Smooth muscle cell (in vitro differentiated cells): ENCODE results near the gene SERTAD1. TPM values are rescaled to one million over a fixed set of nuclear protein-coding genes. Genes with fewer than 3 reads are reported as not detected.
A peak's percentile ranks its signal among the peaks of the same experiment; 100 is the strongest.

Experiments
- DNase-seq: peaks from one replicate; lab custom pipeline; 2025; ENCODE audit not compliant: unreplicated experiment; lab: John Stamatoyannopoulos, UW
- H2AFZ ChIP-seq: fragments of 200-600 bp; sonication (generic); 2 replicates; pipeline ENCODE4 v1.6.0; 2016; ENCODE audit warnings: antibody characterized with exemption, low read depth, mild to moderate bottlenecking
- H3F3A ChIP-seq: fragments of 200-600 bp; sonication (generic); 2 replicates; pipeline ENCODE4 v1.6.0; 2017; ENCODE audit warnings: antibody characterized with exemption, low read depth
- H3K27ac ChIP-seq: fragments of 200-600 bp; sonication (generic); 2 replicates; pipeline ENCODE4 v1.5.1; 2016; ENCODE audit warnings: low read depth, mild to moderate bottlenecking
- H3K27me3 ChIP-seq: fragments of 200-600 bp; sonication (generic); 2 replicates; pipeline ENCODE4 v1.6.1; 2016; ENCODE audit warnings: low read depth, mild to moderate bottlenecking
- H3K36me3 ChIP-seq: fragments of 200-600 bp; sonication (generic); 2 replicates; pipeline ENCODE4 v1.5.1; 2016; ENCODE audit warnings: low read depth
- H3K4me1 ChIP-seq: fragments of 200-600 bp; sonication (generic); 2 replicates; pipeline ENCODE4 v1.5.1; 2016; ENCODE audit warnings: low read depth
- H3K4me2 ChIP-seq: fragments of 200-600 bp; sonication (generic); 2 replicates; pipeline ENCODE4 v1.6.0; 2016; ENCODE audit warnings: mild to moderate bottlenecking
- H3K4me3 ChIP-seq: fragments of 200-600 bp; sonication (generic); 2 replicates; pipeline ENCODE4 v1.5.1; 2016; ENCODE audit warnings: mild to moderate bottlenecking
- H3K79me2 ChIP-seq: fragments of 200-600 bp; sonication (generic); 2 replicates; pipeline ENCODE4 v1.6.0; 2016; ENCODE audit warnings: low read depth, mild to moderate bottlenecking
- H3K9ac ChIP-seq: fragments of 200-600 bp; sonication (generic); 2 replicates; pipeline ENCODE4 v1.6.0; 2016; ENCODE audit warnings: low read depth
- H3K9me3 ChIP-seq: fragments of 200-600 bp; sonication (generic); replicated peaks from 2 replicates; pipeline ENCODE4 v1.5.1; 2016; ENCODE audit warnings: low read depth
- H4K20me1 ChIP-seq: fragments of 200-600 bp; sonication (generic); 2 replicates; pipeline ENCODE4 v1.6.0; 2016; ENCODE audit warnings: low read depth
- WGBS: methylation state at CpG from one replicate; pipeline ENCODE4 v1.1.7; 2016; ENCODE audit warnings: low lambda C conversion rate; 5-methylcytosine and 5-hydroxymethylcytosine counted together
- polyA plus RNA-seq: library from polyadenylated mRNA; unstranded; fragments of >200 nt; fragmentation: Nextera tagmentation; extraction: Ambion mirVana; gene quantifications from 2 replicates; pipeline ENCODE4 v1.2.1, GENCODE V29; 2016
- total RNA-seq: library from RNA; depleted of rRNA; stranded (reverse); fragments of >200 nt; gene quantifications from 2 replicates; pipeline ENCODE4 v1.2.3, GENCODE V29; 2014
- TF ChIP-seq, protein P1 (sequence below): fragments of 200-600 bp; sonication (generic); IDR thresholded peaks from 2 replicates; pipeline ENCODE4 v1.5.1; 2017; ENCODE audit warnings: borderline replicate concordance, mild to moderate bottlenecking, antibody characterized with exemption; ENCODE audit not compliant: insufficient read depth, poor library complexity, severe bottlenecking

The SERTAD1 gene, protein sequence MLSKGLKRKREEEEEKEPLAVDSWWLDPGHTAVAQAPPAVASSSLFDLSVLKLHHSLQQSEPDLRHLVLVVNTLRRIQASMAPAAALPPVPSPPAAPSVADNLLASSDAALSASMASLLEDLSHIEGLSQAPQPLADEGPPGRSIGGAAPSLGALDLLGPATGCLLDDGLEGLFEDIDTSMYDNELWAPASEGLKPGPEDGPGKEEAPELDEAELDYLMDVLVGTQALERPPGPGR
- total RNA-seq (44.0 and 44.9 TPM in 2 replicates), polyA plus RNA-seq (67.1 and 67.2 TPM in 2 replicates)

DNA sequence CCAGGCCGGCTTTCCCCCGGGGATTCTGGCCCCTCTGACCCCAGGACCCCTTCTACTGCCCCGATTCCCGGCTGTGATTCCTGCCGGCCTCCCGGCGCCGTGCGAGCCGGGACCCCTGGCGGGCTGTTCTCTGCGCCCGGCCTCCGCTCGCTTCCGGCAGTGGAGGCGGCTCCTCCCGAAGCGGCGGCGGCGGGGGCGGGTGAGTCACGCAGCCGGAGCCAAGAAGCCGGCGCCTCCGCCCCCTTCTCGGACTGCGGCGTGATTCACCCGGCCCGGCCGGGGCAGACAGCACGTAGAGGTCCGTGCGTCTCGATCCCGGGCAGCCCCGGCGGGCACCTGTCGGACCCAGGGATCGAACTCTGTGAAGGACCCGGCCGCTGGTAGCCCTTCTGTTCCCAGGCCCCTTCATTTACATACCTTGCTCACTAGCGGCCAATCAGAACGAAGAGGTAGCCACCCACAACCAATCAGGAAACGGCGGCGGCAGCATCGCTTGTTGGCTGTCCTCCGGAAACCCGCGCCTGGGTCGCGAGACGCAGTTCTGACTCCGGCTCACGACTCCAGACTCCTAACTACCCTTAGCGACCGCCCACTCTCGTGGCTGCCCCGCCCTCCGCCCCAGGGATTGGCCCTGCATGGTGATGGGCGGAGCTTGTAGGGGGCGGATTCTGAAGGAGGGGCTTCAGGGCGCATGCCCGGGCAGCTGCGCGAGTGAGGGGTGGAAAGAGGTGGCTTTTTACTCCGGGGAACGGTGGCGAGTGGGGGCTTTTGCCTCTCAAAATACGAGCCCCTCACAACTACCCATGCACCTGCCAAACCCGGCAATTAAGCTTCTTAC is at the start of gene SERTAD1:
Gene SERTAD1, minus strand, starts transcription at position 543 of the 838 bp plus-strand sequence. CDS start 2,446 bp downstream, outside the sequence.
- WGBS = 1% methylated on average over 61 of the region's 75 CpGs
- H3K9ac ChIP-seq = peak within 1 kb of the TSS; percentile 98
- H4K20me1 ChIP-seq = peaks cover 29% of the 10 kb centered on the region
- H3K79me2 ChIP-seq = peaks cover 39% of the 10 kb centered on the region
- H2AFZ ChIP-seq = peak within 1 kb of the TSS; percentile 87
- no peaks in the 10 kb centered on the region for H3K27me3 ChIP-seq
- peak; percentile 97 for DNase-seq
- peak within 1 kb of the TSS; percentile 92 for H3K4me3 ChIP-seq
- TF ChIP-seq, protein P1, sequence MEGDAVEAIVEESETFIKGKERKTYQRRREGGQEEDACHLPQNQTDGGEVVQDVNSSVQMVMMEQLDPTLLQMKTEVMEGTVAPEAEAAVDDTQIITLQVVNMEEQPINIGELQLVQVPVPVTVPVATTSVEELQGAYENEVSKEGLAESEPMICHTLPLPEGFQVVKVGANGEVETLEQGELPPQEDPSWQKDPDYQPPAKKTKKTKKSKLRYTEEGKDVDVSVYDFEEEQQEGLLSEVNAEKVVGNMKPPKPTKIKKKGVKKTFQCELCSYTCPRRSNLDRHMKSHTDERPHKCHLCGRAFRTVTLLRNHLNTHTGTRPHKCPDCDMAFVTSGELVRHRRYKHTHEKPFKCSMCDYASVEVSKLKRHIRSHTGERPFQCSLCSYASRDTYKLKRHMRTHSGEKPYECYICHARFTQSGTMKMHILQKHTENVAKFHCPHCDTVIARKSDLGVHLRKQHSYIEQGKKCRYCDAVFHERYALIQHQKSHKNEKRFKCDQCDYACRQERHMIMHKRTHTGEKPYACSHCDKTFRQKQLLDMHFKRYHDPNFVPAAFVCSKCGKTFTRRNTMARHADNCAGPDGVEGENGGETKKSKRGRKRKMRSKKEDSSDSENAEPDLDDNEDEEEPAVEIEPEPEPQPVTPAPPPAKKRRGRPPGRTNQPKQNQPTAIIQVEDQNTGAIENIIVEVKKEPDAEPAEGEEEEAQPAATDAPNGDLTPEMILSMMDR = peak; percentile 81
- H3K4me1 ChIP-seq = peaks cover 18% of the 10 kb centered on the region
- H3K27ac ChIP-seq = peak within 1 kb of the TSS; percentile 97
- peaks cover 17% of the 10 kb centered on the region for H3F3A ChIP-seq
- no peaks in the 10 kb centered on the region for H3K36me3 ChIP-seq
- peak within 1 kb of the TSS; percentile 100 for H3K4me2 ChIP-seq
- no peaks in the 10 kb centered on the region for H3K9me3 ChIP-seq

DNA sequence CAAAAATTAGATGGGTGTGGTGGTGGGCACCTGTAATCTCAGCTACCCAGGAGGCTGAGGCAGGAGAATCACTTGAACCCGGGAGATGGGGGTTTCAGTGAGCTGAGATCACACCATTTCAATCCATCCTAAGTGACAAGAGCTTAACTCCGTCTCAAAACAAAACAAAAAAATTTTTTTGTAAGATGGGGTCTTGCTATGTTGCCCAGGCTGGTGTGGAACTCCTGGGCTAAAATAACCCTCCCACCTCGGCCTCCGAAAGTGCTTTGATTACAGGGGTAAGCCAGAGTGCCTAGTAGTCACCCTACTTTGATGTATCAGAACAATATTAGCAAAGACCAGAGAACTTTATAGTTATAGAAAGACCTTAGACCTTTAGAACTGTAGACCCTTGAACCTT is 48.9 kb upstream of the SERTAD1 start:
- H3K79me2 ChIP-seq = no peaks in the 10 kb centered on the region
- H3F3A ChIP-seq = no peaks in the 10 kb centered on the region
- no peaks in the 10 kb centered on the region for H4K20me1 ChIP-seq
- no peaks in the 10 kb centered on the region for H3K27me3 ChIP-seq
- H3K27ac ChIP-seq = no peak overlapping the region
- no peak overlapping the region for H3K4me2 ChIP-seq
- H3K9me3 ChIP-seq = no peaks in the 10 kb centered on the region
- H3K36me3 ChIP-seq = no peaks in the 10 kb centered on the region
- H2AFZ ChIP-seq = no peak overlapping the region
- no peak overlapping the region for H3K9ac ChIP-seq
- no peak overlapping the region for H3K4me3 ChIP-seq
- no peaks in the 10 kb centered on the region for H3K4me1 ChIP-seq
- 93% methylated on average over 4 of the region's 4 CpGs for WGBS
- TF ChIP-seq, protein P1 = no peak
- no peak for DNase-seq

DNA sequence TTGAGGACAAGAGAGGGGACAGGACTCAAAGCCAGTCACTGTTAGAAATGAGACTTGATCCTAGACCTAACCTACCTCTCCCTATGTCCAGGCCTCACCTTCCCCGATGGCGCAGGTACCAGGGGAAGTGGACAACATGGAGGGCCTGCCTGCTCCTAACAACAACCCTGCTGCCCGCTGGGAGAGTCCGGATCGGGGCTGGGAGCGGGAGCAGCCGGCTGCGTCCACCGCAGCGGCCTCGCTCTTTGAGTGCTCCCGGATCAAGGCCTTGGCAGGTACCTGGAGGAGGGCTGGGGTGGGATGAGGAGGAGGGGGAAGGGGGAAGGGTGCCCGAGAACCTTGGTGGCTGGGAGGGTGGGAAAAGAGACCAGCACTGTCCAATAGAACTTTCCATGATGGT is 46.7 kb upstream of the SERTAD1 start:
- no peaks in the 10 kb centered on the region for H4K20me1 ChIP-seq
- no peak overlapping the region for H3K4me2 ChIP-seq
- DNase-seq = no peak
- peaks cover 3% of the 10 kb centered on the region for H3K27me3 ChIP-seq
- no peaks in the 10 kb centered on the region for H3K79me2 ChIP-seq
- H3K4me3 ChIP-seq = no peak overlapping the region
- no peak overlapping the region for H3K27ac ChIP-seq
- no peaks in the 10 kb centered on the region for H3K4me1 ChIP-seq
- no peak overlapping the region for H2AFZ ChIP-seq
- TF ChIP-seq, protein P1 = no peak
- H3K9me3 ChIP-seq = no peaks in the 10 kb centered on the region
- H3F3A ChIP-seq = no peaks in the 10 kb centered on the region
- WGBS = 95% methylated on average over 13 of the region's 13 CpGs
- H3K36me3 ChIP-seq = no peaks in the 10 kb centered on the region
- no peak overlapping the region for H3K9ac ChIP-seq
